ENCODE results near the gene CAMKK1.

CAMKK1 gene

DNA sequence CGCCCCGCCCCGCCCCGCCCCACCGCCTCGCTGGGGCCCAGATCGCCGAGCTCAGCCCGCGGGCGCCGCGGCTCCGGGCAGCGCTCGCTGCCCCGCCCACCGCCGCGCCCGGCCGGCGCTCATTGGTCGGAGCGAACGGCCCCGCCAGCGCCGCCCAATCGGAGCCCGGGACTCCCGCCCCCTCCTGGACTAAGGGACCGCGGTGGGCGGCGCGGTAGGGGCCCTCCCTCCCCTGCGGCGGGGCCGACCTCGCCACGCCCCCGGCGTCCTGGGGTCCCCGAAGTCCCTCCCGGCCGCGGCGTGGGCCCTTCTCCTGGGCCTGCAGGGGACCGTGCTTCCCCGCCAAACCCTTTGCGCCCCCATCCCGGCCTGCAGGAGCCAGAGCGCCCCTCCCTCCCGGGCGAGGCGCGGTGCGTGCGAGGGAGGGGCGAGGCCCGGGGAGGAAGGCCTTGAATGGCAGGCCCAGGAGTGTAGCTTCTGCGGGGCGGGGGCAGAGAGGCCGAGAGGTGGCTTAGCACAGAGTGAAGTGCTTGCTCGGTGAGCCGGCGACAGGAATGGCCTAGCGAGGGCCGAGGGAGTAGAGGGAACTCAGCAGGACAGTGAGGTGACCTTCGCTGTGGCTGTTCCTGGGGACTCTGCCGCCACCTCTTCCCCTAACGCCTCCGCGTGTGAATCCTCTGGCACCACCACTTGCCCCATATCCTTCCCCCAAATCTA lies at the start of gene CAMKK1:
Gene CAMKK1 (minus strand): TSS at position 51 of the 717 bp plus-strand sequence. CDS start 7,366 bp downstream, outside the sequence.
- peak; percentile 87 for DNase-seq

- no peak for DNase-seq
Observed at GRCh38 chr17:3940965-3941698, 48.3 kb upstream of the CAMKK1 start.

- no peak for DNase-seq
Observed at GRCh38 chr17:3937359-3937758, 44.5 kb upstream of the CAMKK1 start.

- DNase-seq: no peak
Observed at GRCh38 chr17:3935825-3936355, 43.0 kb upstream of the CAMKK1 start.

GRCh38 chr17:3935140-3935542 lies 42.3 kb upstream of the CAMKK1 start:
- peak; percentile 88 for DNase-seq

GRCh38 chr17:3929764-3930163 lies 36.9 kb upstream of the CAMKK1 start:
- no peak for DNase-seq

DNA sequence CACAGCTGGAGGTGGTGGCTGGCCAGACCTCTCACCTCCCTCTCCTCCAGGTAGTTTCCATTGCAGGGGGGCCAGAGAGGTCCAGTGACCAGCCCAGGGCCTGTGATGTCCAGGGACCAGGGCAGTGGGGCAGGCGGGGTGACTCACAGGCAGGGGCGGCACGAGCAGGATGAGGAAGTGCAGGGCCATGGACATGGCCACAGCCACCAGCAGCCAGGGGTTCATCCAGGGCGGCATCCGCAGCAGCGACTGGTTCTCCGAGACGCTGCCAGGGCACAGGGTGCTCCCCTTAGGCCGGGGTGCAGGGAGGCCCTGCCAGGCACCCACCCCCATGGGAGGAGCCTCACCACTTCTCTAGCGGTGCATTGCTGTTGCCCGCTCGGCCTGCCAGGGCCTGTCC lies 36.3 kb upstream of the CAMKK1 start:
- no peak for DNase-seq

DNA sequence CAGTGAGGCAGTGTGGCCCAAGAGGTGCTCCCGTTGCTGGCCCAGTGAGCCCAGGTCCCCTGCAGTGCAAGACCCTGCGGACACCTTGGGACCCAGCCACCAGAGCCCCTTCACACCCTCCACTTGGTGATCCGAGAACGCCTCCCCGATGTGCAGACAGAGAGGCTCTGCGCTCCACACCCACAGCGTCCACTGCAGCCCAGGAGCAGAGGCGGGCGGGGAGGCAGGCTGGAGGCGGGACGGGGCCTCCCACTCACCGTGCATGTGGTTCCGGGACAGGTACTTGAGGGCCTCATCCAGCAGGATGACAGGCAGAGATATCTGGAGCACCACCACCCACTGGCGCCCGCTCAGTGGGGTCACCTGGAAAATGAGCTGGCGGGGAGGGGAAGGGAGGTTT lies 35.6 kb upstream of the CAMKK1 start:
- DNase-seq: no peak

GRCh38 chr17:3927628-3928340 lies 34.9 kb upstream of the CAMKK1 start:
- DNase-seq: no peak

DNA sequence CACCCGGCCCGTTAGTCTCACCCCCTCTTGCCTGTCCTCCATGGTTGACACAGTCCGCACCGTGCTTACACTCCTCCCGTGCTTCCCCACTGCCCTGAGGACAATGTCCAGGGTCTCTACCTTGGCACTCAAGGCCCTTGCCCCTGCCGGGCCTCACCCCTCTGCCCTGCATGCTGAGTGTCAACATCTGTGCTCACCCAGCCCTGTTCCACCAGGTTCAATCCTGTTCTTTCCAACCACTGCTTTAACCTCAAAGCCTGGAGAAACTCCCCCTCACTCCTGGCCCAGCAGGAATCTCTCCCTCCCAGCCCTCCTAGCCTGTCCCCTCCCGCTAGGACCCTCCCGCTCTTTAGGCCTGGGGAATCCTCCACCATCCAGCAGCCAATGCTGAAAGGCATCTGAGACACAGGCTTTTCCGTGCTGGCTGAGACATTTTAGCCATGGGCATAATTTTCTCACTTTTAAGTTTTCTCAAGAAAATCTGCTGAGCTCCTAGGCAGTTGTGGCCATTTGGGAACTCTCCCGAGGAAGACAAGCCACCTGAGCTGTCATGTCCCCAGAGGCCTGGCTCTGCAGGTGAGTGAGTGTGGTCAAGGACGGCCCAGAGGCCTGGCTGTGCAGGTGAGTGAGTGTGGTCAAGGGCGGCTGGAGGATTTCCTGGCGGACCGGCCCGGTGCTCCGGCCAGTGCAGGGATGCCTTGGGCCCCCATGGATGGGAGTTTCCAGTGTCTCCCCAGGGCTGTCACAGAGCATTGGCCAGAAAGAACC lies 34.2 kb upstream of the CAMKK1 start:
- DNase-seq: no peak

DNA sequence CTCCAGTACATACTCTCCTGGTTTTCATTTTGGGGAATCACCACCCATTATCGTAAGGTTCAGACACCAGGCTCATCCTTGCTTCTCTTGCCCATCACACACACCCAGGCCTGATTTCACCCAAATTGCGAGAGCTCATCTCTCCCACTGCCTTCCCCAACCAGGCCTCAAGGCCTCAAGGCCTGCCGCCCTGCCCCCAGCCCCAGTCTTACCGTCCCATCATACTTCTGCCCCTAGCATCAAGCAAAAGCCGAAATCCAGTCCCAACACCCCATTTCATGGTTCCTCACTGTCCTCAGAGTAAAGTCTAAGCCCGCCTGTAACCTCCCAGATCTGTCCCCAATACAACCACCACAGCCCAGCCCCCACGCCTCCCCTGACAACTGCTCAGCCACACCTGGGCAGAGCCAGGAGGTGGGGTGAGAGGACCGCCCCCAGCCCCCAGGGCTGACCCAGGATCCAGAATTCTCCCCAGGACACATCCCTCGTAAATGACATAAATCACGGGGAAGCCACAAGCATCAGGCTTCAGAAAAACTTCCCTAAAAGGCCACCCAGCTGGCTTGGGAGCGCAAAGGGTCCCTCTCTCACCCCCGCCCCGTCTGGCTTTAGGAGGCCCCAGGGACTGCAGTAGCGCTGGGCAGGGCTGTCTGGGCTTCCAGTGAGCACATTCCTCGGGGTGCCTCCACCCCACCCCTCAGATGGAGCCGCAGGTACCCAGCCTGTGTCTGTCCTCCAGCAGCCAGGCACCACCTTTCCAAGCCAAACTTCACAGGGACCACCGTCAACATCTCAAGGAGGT lies 33.0 kb upstream of the CAMKK1 start:
- DNase-seq: no peak

DNA sequence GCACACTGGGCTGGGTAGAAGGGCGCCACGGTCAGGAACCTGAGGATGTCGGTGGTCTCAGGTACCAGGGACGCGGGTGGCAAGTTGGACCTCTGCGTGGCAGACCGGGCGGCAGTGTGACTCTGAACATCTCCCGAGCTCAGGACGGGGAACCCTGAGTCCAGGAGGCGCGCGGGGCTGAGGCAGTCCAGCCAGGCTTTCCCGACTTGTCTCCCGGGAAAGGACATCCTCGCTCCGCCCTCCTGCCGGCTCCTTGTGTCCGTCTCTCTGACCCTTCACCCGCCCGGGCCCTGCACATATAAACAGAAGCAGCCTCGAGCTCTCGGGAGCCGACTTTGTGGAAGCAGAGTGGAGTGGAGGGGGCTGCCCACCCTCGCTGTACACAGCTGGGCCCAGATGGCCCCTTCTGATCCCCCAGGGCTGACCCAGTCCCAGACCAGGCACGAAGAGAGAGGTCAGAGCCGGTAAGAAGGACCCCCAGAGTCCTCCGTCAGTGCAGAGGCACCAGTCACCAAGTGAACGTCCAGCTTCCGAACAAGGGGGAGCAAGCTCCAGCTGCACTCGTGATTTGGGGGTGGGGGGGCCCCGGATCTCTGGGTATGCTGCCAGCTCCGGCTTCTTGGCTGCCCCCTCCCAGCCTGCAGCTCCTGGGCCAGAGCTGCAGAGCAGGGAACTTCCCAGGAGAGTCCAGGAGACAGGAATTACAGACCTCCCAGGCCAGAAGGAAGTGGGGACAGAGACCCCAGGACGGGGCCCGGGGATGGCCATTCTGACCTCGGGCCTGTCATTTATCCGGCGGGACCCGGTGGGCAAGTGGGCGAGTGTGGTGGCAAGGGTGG lies 31.9 kb upstream of the CAMKK1 start:
- no peak for DNase-seq

GRCh38 chr17:3923466-3924190 lies 30.8 kb upstream of the CAMKK1 start:
- no peak for DNase-seq

DNA sequence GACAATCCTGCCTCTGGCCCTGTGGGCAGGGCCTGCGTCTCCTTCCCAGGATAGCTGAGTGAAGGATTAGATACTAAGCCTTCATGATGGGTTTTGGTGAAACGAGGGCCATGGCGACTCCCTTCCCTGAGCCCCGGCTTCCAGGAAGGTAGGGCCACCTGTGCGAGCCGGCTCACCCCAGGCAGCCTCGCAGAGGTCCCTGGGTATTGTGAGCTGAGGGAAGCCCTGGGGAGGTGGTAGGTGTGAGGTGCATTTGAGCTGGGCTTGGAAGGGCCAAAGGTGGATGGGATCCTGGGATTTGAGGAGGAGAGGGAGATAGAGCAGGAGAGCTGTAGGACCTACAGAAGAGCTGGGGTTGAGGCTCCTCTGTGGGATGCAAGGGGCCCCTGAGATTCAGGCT lies 29.9 kb upstream of the CAMKK1 start:
- no peak for DNase-seq

DNA sequence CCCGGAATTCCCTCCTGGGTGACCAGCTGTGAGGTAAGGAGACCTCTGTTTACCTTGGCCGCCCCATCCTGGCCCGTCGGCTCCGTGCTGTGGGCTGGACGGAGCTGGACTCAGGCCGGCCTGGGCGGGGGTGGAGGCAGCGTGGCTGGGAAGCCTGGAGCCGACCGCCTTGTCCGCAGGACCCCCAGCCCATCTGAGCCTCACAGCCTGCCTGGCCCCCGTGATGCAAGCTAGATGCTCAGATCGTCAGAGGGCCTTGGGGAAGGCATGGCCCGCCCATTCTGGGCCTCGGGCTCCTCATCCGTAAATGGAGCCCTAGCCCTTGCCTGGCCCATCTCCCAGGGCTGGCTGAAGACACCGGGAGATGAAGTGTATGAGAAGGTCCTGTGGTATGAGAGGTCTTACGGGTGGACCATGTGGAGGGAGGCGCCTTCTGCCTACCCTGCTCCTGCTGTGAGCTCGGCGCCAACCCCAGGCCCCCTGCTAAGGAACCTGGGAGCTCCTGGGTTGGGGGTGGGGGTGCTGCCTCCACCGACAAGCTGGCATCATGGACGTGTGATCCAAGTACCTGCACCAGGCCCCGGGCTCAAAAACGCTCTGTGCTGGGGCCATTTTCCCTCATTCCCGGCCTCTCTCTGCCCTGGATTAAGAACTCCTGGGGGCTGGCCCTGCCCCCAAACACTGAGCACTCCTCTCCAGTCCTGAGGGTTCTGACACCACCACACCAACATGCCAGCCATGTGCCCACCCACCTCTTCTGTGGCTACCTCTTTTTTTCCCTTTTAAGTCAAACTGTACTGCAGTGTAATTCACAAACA lies 28.9 kb upstream of the CAMKK1 start:
- DNase-seq: no peak

DNA sequence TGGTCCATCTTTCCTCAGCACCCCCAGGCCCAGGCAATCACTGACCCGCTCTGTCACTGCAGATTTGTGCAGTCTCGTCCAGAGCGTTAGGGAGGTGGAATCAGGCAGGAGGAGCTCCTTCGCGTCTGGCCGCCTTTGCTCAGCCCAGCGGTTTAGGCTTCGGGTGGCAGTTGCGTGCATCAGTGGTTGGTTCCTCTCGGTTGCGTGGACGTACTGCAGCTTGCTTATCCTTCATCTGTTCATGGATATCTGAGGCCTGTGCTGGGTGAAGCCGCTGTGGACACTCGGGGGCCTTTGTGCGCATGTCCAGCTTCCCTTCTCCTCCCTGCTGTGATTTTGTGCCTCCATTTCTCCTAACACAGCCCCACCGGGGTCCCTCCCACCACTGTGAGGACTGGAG lies 28.2 kb upstream of the CAMKK1 start:
- DNase-seq: no peak

DNA sequence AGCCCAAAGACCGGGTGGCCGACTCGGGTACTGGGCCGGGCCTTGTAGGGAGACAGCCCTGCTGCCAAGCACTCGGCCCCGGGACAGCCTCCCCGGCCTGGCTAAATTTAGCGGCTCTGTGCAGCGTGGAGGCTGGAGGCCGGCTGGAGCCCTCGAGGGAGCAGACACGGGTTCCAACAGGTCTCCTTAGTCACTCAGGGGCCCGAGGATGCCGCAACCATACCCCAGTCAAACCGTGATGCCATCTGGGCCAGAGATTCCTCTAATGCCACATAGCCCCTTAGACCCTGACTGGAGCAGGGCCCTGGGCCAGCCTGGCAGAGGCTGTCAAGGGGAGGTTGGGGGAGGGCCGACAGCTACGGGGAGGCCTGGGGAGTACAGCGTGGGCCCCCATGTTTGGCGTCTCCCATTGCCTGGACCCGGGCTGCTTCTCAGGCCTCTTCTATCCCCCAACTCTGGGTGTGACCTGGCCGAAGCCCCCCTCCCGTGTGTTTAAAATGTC lies 26.3 kb upstream of the CAMKK1 start:
- DNase-seq: no peak

DNA sequence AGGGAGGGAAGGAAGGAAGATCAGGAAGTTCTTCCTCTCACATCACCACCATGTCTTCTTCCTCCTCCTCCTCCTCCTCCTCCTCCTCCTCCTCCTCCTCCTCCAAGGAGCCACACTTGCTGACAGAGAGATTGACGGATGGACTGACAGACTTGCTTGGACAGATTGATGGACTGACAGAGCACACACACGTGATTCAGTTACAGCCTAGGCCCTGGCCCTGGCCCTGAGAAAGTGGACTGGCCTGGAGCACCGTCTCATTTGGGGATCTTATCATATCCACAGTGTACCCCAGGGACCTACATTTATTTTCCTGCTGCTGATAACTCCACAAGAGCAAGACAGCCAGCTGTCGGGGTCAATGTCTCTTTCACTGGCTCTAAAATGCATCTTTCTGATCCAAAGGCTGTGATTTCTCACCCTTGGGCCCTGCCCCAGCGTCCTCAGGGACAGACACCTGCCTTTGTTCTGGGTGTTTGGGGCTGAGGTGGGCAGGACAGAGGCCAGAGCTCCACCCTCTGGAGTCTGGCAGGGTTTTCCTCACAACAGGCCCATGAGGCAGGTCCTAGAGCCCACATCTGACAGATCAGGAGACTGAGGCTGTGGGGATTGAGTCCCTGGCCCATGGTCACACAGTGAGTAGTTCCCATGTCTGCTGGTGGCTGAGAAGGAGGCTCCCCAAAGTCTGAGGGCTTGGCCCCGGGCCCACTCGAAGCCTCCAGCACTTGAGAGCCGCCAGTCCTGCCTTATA lies 25.7 kb upstream of the CAMKK1 start:
- no peak for DNase-seq
